Activated B cell treated with CpG ODN at 0.5 μM for 24 hours (primary cell): Measurements from ENCODE around the gene TMEM101. TPM values are rescaled to one million over a fixed set of nuclear protein-coding genes. Genes with fewer than 3 reads are reported as not detected.

ENCODE experiments used
- ATAC-seq: fragments of 200-7000 bp; cut with Tn5 transposase; one replicate; pipeline ENCODE4 v1.10.0; 2021; ENCODE audit warnings: low read depth, mild to moderate bottlenecking, moderate library complexity
- CTCF ChIA-PET: fragments of 350-600 bp; sonication (Branson Sonifier 250); formaldehyde crosslinking; loops from one replicate; lab custom pipeline; 2021; ENCODE audit warnings: antibody characterized with exemption; lab: Charles Lee
- POLR2A ChIA-PET: fragments of 350-600 bp; sonication (Branson Sonifier 250); formaldehyde crosslinking; loops from one replicate; lab custom pipeline; 2021; ENCODE audit warnings: antibody characterized with exemption; lab: Charles Lee
- DNase-seq: peaks from one replicate; pipeline ENCODE4 v3.0.0; 2022
- H3K27ac Mint-ChIP-seq: one replicate; pipeline ENCODE4 v1.8.0; 2020; ENCODE audit warnings: mixed read lengths
- H3K27me3 Mint-ChIP-seq: one replicate; pipeline ENCODE4 v1.8.0; 2021; ENCODE audit warnings: mixed read lengths
- H3K36me3 Mint-ChIP-seq: one replicate; pipeline ENCODE4 v1.8.0; 2021; ENCODE audit warnings: low read depth, mixed read lengths
- H3K4me1 Mint-ChIP-seq: one replicate; pipeline ENCODE4 v1.8.0; 2021; ENCODE audit warnings: mixed read lengths
- H3K4me3 Mint-ChIP-seq: one replicate; pipeline ENCODE4 v1.8.0; 2020; ENCODE audit warnings: mild to moderate bottlenecking, mixed read lengths
- H3K9me3 Mint-ChIP-seq: one replicate; pipeline ENCODE4 v1.8.0; 2020; ENCODE audit warnings: mixed read lengths
- intact Hi-C: fragments of 100-400 bp; cut with micrococcal nuclease; formaldehyde crosslinking; loops from one replicate; pipeline ENCODE4 v1.15.1; 2024
- total RNA-seq: library from RNA; stranded (reverse); gene quantifications from 2 replicates; pipeline ENCODE4 v1.2.3, GENCODE V29; 2022
- TF ChIP-seq, protein P1 (sequence below): fragments of 200-600 bp; IDR thresholded peaks from one replicate; pipeline ENCODE4 v1.8.0; 2022; ENCODE audit warnings: antibody characterized with exemption, mild to moderate bottlenecking

TMEM101 gene
- total RNA-seq, 1 donor from 2014 or later: 24.6 TPM

DNA sequence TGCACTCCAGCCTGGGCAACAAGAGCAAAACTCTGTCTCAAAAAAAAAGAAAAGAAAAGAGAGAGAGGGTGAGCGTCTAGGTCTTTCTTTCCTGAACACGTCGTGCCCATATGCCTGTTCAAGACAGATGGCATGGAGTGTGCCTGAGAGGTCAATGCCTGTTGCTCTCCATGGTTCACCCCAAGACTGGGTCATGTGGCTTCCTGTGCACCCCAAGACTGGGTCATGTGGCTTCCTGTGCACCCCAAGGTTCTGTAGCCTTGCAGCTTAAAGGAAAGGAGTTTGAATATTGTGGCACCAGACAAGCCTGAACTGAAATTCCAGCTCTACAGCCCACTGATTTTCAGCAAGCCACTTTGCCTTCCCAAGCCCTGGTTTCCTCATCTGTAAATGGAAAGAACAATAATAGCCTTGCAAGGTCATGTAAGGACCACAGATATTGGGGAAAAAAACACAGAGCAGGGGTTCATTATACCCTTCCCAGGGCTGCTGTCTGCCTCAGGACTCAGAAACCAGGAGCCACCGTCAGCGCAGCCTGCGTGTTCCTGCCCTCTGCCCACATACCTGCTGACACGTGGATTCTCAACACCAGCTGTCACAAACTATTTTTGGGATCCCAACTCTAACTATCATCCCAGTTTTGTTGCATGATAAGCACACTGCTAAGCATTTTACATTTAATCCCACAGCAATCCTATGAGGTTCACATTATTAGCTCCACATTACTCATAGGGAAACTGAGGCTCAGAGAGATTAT, 28.4 kb downstream of the TMEM101 start:
- no peak for DNase-seq
- Mint-ChIP-seq H3K4me3 (no peak overlapping the region), H3K27me3 (peaks cover 46% of the 10 kb centered on the region), H3K36me3 (no peaks in the 10 kb centered on the region), H3K4me1 (peaks cover 1% of the 10 kb centered on the region), H3K9me3 (no peaks in the 10 kb centered on the region), H3K27ac (no peak overlapping the region)
- TF ChIP-seq, protein P1, sequence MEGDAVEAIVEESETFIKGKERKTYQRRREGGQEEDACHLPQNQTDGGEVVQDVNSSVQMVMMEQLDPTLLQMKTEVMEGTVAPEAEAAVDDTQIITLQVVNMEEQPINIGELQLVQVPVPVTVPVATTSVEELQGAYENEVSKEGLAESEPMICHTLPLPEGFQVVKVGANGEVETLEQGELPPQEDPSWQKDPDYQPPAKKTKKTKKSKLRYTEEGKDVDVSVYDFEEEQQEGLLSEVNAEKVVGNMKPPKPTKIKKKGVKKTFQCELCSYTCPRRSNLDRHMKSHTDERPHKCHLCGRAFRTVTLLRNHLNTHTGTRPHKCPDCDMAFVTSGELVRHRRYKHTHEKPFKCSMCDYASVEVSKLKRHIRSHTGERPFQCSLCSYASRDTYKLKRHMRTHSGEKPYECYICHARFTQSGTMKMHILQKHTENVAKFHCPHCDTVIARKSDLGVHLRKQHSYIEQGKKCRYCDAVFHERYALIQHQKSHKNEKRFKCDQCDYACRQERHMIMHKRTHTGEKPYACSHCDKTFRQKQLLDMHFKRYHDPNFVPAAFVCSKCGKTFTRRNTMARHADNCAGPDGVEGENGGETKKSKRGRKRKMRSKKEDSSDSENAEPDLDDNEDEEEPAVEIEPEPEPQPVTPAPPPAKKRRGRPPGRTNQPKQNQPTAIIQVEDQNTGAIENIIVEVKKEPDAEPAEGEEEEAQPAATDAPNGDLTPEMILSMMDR: no peak
- POLR2A ChIA-PET: no interaction called here
- CTCF ChIA-PET: no interaction called here
- intact Hi-C loops: no loop called here
- no peak for ATAC-seq

DNA sequence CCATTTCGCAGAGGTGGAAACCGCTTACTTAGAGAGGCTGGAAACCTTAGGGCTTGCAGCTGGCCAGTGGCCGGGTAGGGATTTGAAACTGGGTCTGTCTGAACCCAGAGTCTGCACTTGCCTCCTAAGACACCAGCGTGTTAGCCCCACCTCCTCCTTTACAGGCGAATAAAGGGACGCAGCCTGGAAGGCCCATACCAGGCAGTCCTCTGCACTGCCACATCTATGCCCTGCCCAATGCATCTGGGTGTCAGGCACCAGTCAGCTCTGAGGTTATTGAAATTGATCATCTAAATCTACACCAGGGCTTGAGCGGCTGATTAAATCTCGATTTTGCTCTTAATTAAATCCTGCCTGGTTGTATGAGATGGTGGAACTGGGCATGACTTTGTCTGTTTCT, 30.2 kb downstream of the TMEM101 start:
- H3K27ac Mint-ChIP-seq: no peak overlapping the region
- no peak for DNase-seq
- ATAC-seq: no peak
- intact Hi-C loops: no loop called here
- TF ChIP-seq, protein P1: no peak
- ChIA-PET CTCF (no interaction called here), POLR2A (no interaction called here)
- H3K9me3 Mint-ChIP-seq: no peaks in the 10 kb centered on the region
- H3K4me3 Mint-ChIP-seq: no peak overlapping the region
- no peaks in the 10 kb centered on the region for H3K36me3 Mint-ChIP-seq
- peaks cover 1% of the 10 kb centered on the region for H3K4me1 Mint-ChIP-seq
- peaks cover 44% of the 10 kb centered on the region for H3K27me3 Mint-ChIP-seq

GRCh38 chr17:43983515-43984411, 31.0 kb downstream of the TMEM101 start:
- TF ChIP-seq, protein P1: no peak
- Mint-ChIP-seq H3K27ac (no peak overlapping the region), H3K4me1 (peaks cover 1% of the 10 kb centered on the region), H3K9me3 (no peaks in the 10 kb centered on the region), H3K36me3 (no peaks in the 10 kb centered on the region), H3K4me3 (no peak overlapping the region), H3K27me3 (peaks cover 44% of the 10 kb centered on the region)
- no peak for DNase-seq
- POLR2A ChIA-PET: interaction anchor here (1.0 kb wide), 1 partner anchor 370 kb away, joined by 3 read pairs; no protein-coding TSS in a partner anchor
- ATAC-seq: no peak
- CTCF ChIA-PET: interaction anchor here (1.6 kb wide), 1 partner anchor 132 kb away, joined by 3 read pairs; no protein-coding TSS in a partner anchor
- intact Hi-C loops: no loop called here

- DNase-seq (no peak), ATAC-seq (no peak)
- intact Hi-C loops: no loop called here
- TF ChIP-seq, protein P1: no peak
- H3K27me3 Mint-ChIP-seq: peaks cover 41% of the 10 kb centered on the region
- H3K4me1 Mint-ChIP-seq: peaks cover 1% of the 10 kb centered on the region
- CTCF ChIA-PET: interaction anchor here (1.6 kb wide), 1 partner anchor 133 kb away, joined by 3 read pairs; no protein-coding TSS in a partner anchor
- no peaks in the 10 kb centered on the region for H3K36me3 Mint-ChIP-seq
- H3K27ac Mint-ChIP-seq: no peak overlapping the region
- H3K9me3 Mint-ChIP-seq: no peaks in the 10 kb centered on the region
- H3K4me3 Mint-ChIP-seq: no peak overlapping the region
- POLR2A ChIA-PET: interaction anchor here (1.0 kb wide), 1 partner anchor 371 kb away, joined by 3 read pairs; no protein-coding TSS in a partner anchor
Observed at GRCh38 chr17:43983196-43983514, 31.6 kb downstream of the TMEM101 start.

DNA sequence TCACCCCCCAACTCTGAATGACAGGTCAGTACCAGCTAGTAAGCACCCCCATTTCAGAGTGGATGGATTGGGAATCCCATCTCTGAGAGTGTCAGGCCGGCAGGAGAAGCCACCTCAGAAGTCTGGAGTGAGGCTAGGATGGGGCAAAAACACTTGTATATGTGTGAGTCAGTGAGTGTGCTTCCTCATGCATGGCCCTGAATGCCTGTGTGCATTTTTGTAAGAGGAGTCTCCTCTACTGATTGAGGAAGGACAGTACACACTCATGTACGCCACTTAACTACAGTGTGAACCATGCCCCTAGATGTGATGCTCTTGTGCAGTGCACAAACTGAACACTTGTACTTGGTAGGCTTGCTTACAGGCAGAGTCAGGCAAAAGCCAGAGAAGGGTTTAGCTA, 32.6 kb downstream of the TMEM101 start:
- H3K9me3 Mint-ChIP-seq: no peaks in the 10 kb centered on the region
- POLR2A ChIA-PET: interaction anchor here (0.5 kb wide), 1 partner anchor 675 kb away, joined by 6 read pairs; no protein-coding TSS in a partner anchor
- ATAC-seq (no peak), DNase-seq (no peak)
- TF ChIP-seq, protein P1: no peak
- peaks cover 31% of the 10 kb centered on the region for H3K27me3 Mint-ChIP-seq
- intact Hi-C loops: no loop called here
- no peak overlapping the region for H3K4me3 Mint-ChIP-seq
- H3K4me1 Mint-ChIP-seq: peaks cover 1% of the 10 kb centered on the region
- CTCF ChIA-PET: interaction anchor here (1.6 kb wide), 2 partner anchors 38 to 134 kb away, joined by 3 to 4 read pairs; no protein-coding TSS in a partner anchor
- no peaks in the 10 kb centered on the region for H3K36me3 Mint-ChIP-seq
- H3K27ac Mint-ChIP-seq: no peak overlapping the region
